Stimulated activated naive CD4-positive, alpha-beta T cell treated with Interleukin-2 at 50 U/mL for 16 hours (primary cell): ENCODE results near the gene DHRS7B.
"Not testable (repeated sequence)": the region's sequence is repeated elsewhere in the genome, so short reads cannot be mapped to it uniquely, and the experiment has no call there.

Experiments
- DNase-seq: peaks from one replicate; lab custom pipeline; 2025; lab: John Stamatoyannopoulos, UW

DHRS7B gene

GRCh38 chr17:21177854-21178600, 51.3 kb downstream of the DHRS7B start:
- DNase-seq = no peak

DNA sequence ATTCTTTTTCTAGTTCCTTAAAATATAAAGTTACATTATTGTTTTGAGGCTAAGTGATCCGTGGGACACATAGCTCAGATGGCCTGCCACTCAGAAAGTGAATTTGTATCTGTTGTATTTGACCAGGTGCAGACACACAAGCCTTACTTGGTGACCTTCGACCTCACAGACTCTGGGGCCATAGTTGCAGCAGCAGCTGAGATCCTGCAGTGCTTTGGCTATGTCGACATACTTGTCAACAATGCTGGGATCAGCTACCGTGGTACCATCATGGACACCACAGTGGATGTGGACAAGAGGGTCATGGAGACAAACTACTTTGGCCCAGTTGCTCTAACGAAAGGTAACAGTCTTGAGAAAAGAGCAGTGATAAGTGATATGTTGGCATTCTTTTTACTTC, 56.7 kb downstream of the DHRS7B start:
- DNase-seq = no peak

GRCh38 chr17:21184570-21184969, 57.8 kb downstream of the DHRS7B start:
- no peak for DNase-seq

GRCh38 chr17:21185061-21185460, 58.3 kb downstream of the DHRS7B start:
- DNase-seq = no peak

DNA sequence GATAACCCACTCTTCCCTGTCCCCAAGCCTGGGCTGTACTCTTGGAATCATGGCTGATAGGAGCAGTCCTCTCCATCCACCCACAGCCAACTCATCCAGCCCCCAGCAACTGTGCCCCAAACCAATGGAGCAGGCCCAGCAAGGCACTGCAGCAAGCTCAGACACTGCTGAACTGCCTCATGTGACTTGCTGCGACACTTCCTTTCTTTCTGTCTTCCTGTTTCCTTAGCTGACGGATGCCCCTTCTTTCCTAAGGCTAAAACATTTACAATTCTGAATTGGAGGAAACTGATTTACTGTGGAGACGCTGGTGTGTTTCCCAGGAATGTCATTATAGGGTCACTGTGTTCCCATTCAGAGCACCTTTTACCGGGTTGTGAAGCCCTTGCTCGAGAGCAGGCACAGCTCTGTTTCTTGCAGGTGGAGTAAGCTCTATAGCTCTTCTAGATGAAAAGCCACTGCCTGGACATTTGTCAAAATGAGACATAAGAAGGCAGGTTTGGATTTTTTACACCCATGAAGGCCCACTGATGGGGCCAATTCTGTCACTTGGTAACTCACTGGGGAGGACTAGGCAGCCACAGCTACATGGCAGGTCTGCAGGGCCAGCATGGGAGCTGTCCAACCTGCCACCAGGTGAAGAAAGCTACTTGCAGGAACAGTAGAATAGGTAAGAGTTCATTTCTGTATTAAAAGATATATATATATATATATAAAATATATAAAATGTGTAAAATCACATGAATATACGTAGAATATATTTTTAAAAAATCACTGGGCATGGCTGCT, 59.8 kb downstream of the DHRS7B start:
- DNase-seq = no peak

DNA sequence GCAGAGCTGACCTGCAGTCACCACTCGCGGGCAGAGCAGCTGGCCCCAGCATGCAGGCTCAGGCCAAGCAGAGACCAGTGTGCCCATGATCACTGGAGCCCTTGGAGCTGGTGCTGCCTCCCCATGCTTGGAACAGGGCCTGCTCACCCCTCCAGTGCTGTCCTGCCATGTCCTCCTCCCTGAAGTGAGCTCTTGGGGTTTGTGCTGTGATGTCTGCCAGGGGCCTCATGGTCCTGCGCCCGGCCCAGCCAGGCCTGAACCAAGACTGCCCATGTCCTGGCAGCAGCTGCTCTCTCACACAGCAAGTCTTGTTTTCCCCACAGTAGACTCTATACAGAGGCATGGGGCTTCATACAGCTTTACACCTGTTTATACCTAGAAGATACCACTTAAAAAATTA, 62.6 kb downstream of the DHRS7B start:
- no peak for DNase-seq

- no peak for DNase-seq
Observed at GRCh38 chr17:21190078-21190477, 63.3 kb downstream of the DHRS7B start.

DNA sequence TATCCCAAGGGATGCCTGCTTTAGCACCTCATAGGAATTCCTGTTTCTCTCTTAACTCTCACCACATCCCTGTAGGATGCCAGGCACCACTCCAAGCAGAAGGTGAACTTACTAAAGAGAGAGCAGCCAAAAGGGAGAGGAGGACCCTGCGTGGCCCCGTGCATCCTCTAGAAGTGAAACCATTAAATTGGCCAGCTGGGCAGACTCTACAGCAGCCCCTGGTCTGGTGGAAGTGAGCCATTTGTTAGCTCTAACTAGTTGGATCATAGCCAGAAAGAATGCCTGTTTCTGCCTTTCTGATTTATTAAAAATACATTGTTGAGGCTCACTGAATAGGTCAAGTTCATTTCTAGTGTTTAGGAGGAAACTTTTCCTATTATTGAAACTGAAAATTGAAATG, 64.9 kb downstream of the DHRS7B start:
- DNase-seq = no peak

DNA sequence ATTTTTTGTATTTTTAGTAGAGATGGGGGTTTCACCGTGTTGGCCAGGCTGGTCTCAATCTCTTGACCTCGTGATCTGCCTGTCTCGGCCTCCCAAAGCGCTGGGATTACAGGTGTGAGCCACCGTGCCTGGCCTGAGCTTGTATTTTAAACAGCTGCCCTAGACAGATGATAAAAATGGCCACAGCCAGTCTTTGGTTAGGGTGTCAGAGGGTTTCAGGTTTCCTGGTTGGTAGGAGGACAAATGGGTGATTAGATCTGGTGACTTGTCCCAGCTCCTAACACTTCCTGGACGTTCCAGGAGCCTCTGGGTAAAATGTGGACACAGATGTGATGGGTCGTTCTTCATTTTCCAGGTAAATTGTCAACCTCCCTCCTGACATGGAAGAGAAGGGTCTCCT, 65.7 kb downstream of the DHRS7B start:
- DNase-seq = not testable (repeated sequence)

- no peak for DNase-seq
Observed at GRCh38 chr17:21193031-21193430, 66.3 kb downstream of the DHRS7B start.

DNA sequence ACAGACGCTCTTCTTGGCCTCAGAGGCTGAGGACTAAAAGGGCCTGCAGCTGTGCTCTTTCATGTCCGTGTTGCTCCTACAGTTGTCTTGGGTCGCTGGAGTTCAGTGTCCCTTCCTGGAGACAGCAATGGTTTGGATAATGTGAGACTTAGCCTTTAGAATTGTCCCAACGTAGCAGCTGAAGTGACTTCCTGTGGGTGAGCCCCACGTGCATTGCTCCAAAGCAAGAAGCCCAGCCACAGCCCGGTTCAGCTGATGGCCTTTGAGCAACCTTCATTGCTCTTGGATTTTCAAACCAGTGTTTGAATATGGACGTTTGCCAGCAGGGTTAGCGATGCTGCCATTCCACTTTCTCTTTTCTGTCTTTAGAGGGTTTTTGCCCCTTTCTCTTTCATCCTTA, 67.5 kb downstream of the DHRS7B start:
- DNase-seq = no peak

- no peak for DNase-seq
Observed at GRCh38 chr17:21194703-21195102, 67.9 kb downstream of the DHRS7B start.

GRCh38 chr17:21196126-21196525, 69.4 kb downstream of the DHRS7B start:
- no peak for DNase-seq

DNA sequence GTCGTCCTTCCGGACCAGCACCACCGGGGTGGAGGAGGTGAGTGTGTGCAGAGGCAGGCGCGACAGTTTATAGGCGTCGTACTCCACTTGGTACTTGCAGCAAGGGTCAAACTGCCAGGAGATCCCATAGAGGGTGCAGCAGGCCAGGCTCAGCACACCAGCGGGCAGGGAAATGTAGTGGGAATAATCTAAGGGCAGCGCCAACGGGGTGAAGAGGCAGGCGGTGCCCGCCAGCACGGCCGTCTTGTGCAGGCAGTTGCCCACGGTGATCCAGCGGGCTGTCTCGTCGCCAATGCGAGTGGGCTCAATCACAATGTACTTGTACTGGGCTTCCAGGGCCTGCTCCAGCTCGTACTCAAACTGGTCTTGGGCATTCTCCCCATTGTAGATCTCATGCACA, 71.6 kb downstream of the DHRS7B start:
- no peak for DNase-seq

DNA sequence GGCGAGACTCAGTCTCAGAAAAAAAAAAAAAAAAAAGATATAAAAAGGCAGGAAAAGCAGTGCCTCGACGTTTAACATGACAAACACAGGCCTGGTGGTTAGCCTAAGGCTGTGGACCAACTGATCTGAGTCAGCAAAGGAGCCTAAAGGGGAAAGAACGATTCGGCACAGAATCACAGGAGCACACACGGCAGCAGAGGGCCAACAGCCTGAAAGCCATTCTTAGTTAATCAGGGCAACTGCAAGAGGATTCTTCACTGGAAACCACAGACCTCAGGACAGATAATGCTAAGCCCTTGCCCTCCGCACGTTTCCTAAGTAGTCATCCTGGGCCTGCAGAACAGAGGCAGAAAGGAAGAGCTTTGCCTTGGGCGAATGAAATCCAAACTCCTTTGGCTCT, 72.5 kb downstream of the DHRS7B start:
- DNase-seq = no peak

DNA sequence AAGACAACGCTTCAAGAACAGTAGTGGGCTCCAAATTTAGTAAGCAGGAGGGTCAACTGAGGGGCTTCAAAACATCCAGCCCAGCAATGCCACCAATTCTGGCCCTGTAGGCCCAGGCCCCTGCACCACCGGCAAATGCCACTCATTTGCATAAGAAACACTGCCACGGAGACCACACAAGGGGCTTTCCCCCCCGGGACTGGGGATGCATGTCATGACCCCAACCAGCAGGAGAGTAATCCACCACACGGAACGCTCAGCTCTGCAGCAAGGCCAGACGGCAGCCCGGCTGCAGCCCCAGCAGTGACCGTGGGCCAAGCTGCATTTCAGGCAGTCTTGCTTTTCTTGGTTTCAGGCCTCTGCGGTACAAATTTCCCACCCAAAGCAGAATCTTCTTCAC, 73.1 kb downstream of the DHRS7B start:
- DNase-seq = no peak

- no peak for DNase-seq
Observed at GRCh38 chr17:21200590-21201297, 74.0 kb downstream of the DHRS7B start.

GRCh38 chr17:21201298-21201595, 74.5 kb downstream of the DHRS7B start:
- no peak for DNase-seq

DNA sequence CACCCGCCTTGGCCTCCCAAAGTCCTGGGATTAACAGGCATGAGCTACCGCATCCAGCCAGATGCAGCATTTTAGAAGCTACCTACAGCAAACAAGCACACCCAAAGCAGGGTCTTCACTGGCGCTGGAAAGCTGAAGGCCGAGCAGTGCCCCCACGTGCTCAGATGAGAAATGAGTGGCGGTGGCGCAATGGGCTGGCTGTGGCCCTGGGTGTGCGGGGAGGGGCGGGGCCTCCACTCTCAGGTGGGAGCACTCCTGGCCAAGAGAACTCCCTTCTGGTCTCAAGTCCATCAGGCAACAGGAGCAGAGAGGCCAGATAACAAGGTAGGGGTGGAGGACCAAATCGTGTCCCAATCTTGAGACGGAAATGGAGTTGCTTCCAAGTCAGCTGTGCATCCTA, 75.1 kb downstream of the DHRS7B start:
- DNase-seq = no peak

DNA sequence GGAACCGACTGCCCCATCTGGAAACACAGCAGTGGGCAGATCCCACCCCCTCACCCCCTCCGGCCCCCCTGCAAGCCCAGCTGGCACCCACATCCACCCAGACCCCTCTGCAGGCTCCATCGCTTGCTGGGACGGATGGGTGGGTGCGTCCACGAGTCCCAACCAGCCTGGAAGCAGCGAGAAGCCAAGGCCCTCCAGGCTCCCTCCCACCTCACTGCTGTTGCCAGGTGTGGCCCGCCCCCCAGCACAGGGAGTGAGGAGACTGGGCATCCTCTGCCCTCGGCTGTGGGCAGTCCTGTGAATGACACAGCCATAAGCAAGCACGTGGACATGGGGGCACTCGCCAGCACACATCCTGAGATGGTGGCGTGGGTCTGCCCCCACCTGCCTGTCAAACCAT, 75.7 kb downstream of the DHRS7B start:
- DNase-seq = no peak

DNA sequence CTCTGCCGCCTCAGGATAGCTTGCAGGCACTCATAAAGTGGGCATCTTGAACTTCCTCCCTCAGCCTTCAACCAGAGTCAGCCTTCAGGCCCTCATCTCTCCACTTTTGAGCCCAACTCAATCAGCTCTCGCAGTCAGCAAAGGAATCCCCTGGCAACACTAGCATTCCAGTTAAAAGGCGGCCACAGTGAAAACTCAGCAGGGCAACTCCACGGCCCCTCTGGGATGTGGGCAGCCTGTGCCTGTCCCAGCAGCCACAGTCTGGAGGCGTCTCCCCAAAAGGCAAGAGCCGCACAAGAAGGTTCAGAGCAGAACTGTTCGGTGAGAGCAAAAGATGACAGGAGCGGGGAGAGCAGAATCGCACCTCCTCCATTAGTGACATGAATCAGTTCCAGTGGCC, 78.2 kb downstream of the DHRS7B start:
- DNase-seq = no peak

DNA sequence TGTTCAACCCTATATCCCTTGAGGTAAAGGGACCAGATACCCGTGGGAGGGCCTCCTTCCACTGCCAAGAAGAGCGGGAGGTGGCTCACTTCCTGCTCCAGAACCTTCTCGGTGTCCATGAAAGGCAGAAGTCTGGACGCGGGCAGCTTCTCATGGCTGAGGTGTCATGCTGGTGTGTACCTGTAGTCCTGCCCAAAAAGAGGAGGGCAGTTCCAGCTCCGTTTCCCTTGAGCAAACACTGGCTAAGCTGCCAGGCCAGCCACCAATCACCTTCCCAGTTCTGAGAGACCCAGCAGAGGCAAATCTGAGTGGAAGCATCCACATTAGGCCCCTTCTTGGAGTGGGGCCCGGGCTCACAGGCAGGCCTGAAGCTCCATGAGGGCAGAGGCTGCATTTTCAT, 81.6 kb downstream of the DHRS7B start:
- DNase-seq = no peak

DNA sequence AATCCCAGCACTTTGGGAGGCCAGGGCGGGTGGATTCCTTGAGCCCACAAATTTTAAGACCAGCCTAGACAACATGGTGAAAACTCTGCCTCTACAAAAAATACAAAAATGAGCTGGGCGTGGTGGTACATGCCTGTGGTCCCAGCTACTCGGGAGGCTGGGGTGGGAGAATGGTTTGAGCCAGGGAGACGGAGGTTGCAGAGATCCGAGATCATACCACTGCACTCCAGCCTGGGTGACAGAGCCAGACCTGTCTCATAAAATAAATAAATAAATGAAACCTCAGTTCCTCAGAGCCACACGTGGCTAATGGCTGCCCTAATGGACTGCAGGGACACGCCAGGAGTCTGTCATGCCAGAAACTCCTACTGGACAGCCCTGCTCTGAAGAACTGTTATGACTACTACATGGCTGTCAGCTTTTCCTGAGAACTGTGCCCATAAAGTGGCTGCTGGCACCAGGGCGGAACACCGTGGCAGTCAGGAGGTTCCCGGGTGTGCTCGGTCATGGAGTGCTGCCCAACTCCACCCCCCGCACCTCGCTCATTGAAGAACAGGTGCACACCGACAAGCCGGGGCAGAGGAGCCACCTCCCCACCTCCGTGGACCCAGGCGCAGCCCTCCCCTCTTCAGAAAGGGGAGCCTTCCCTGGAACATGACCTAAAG, 82.9 kb downstream of the DHRS7B start:
- DNase-seq = no peak
